Lower lobe of right lung (tissue), 2 donors: Measurements from ENCODE around the gene NETO1. TPM values are rescaled to one million over a fixed set of nuclear protein-coding genes. Genes with fewer than 3 reads are reported as not detected.

Experiments used
- ATAC-seq, 2 donors: fragments of 200-7000 bp; cut with Tn5 transposase; one replicate each; pipeline ENCODE4 v1.9.1; 2020 to 2022; ENCODE audit warnings: mild to moderate bottlenecking in 2 of 2, moderate library complexity in 2 of 2
- DNase-seq: peaks from one replicate; pipeline ENCODE4 v3.0.0-alpha.2; 2020
- H3K27ac ChIP-seq: fragments of 200-600 bp; one replicate; pipeline ENCODE4 v1.8.0; 2022
- H3K27me3 ChIP-seq: fragments of 200-600 bp; one replicate; pipeline ENCODE4 v1.8.0; 2022; ENCODE audit warnings: low read depth
- H3K36me3 ChIP-seq: fragments of 200-600 bp; one replicate; pipeline ENCODE4 v1.8.0; 2022; ENCODE audit warnings: mild to moderate bottlenecking
- H3K4me1 ChIP-seq: fragments of 200-600 bp; one replicate; pipeline ENCODE4 v1.8.0; 2022
- H3K4me3 ChIP-seq: fragments of 200-600 bp; one replicate; pipeline ENCODE4 v1.8.0; 2022; ENCODE audit warnings: mild to moderate bottlenecking
- H3K9me3 ChIP-seq: fragments of 200-600 bp; one replicate; pipeline ENCODE4 v1.8.0; 2022
- intact Hi-C: fragments of 100-400 bp; cut with DNase I; formaldehyde crosslinking; loops from one replicate; pipeline ENCODE4 v1.11.0; 2022
- total RNA-seq: library from RNA; stranded (reverse); fragmentation: NEBNext Ultra II Directional; extraction: Animal tissue kit (Norgen Biotek cat#: 25700); gene quantifications from one replicate; pipeline ENCODE4 v1.2.1, GENCODE V29; 2021
- TF ChIP-seq, protein P1 (sequence below): fragments of 200-600 bp; IDR thresholded peaks from one replicate; pipeline ENCODE4 v1.8.0; 2022; ENCODE audit warnings: antibody characterized with exemption, mild to moderate bottlenecking
- donor health status: DM: no; HTN: yes; CAD: no; lungs with severe emphysema.

The NETO1 gene
- total RNA-seq, 1 donor from 2014 or later, result not detected

GRCh38 chr18:72869226-72870185 lies 1.7 kb upstream of the NETO1 start:
- Histone ChIP-seq H3K9me3 (no peaks in the 10 kb centered on the region), H3K27ac (no peak overlapping the region), H3K36me3 (no peaks in the 10 kb centered on the region), H3K4me1 (no peaks in the 10 kb centered on the region), H3K27me3 (peaks cover 42% of the 10 kb centered on the region), H3K4me3 (no peak overlapping the region)
- intact Hi-C loops, result no loop called here
- DNase-seq (no peak), ATAC-seq (no peak)
- TF ChIP-seq, protein P1, sequence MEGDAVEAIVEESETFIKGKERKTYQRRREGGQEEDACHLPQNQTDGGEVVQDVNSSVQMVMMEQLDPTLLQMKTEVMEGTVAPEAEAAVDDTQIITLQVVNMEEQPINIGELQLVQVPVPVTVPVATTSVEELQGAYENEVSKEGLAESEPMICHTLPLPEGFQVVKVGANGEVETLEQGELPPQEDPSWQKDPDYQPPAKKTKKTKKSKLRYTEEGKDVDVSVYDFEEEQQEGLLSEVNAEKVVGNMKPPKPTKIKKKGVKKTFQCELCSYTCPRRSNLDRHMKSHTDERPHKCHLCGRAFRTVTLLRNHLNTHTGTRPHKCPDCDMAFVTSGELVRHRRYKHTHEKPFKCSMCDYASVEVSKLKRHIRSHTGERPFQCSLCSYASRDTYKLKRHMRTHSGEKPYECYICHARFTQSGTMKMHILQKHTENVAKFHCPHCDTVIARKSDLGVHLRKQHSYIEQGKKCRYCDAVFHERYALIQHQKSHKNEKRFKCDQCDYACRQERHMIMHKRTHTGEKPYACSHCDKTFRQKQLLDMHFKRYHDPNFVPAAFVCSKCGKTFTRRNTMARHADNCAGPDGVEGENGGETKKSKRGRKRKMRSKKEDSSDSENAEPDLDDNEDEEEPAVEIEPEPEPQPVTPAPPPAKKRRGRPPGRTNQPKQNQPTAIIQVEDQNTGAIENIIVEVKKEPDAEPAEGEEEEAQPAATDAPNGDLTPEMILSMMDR, result no peak

DNA sequence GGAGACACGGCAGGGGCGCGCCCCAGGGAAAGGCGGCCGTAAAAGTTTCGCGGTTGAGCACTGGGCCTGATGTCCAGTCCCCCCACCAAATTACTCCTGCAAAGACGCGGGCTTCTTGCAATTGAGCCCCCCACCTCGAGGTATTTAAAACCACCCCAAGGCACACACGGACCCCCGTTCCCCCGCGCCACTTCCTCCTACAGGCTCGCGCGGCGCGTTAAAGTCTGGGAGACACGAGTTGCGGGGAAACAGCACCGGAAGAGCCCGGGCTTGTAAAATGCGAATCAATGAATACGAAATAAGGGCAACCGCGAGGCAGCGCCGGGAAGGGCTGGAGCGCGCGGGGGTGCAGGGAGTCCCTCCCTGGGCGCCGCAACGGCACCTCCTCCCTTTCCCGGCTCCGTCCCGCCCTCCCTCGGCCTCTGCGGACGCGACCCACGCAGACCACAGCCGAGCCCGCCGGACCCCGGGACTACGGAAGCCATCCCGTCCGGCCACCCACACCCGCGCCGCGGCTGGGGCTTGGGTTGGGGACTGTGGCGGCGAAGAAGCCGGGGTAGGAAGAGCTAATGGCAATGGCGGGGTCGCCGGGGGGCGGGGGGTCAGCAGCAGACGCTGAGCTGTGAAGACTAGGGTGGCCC lies 918 bp upstream of the NETO1 start:
- Histone ChIP-seq H3K36me3 (no peaks in the 10 kb centered on the region), H3K4me3 (peak overlapping the region; percentile 30), H3K4me1 (no peaks in the 10 kb centered on the region), H3K27me3 (peaks cover 47% of the 10 kb centered on the region), H3K27ac (no peak overlapping the region), H3K9me3 (no peaks in the 10 kb centered on the region)
- intact Hi-C loops, result no loop called here
- ATAC-seq, result no peak
- TF ChIP-seq, protein P1, result no peak
- no peak for DNase-seq

DNA sequence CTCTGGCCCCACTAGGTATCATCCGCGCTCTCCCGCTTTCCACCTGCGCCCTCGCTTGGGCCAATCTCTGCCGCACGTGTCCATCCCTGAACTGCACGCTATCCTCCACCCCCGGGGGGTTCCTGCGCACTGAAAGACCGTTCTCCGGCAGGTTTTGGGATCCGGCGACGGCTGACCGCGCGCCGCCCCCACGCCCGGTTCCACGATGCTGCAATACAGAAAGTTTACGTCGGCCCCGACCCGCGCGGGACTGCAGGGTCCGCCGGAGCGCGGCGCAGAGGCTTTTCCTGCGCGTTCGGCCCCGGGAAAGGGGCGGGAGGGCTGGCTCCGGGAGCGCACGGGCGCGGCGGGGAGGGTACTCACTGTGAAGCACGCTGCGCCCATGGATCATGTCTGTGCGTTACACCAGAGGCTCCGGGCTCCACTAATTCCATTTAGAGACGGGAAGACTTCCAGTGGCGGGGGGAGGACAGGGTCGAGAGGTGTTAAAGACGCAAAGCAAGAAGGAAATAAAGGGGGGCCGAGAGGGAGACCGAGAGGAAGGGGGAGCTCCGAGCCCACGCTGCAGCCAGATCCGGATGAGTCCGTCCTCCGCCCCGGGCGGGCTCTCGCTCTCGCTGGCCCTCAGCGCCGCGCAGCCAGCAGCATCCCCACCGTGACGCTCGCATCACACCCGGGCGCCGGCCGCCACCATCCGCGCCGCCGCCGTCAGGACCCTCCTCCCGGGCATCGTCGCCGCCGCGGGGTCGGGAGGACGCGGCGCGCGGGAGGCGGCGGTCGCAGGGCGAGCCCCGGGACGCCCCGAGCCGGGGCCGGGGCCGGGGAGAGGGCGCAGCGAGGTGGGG lies 664 bp downstream of the NETO1 start:
- Histone ChIP-seq H3K27ac (no peak overlapping the region), H3K4me3 (no peak overlapping the region), H3K9me3 (no peaks in the 10 kb centered on the region), H3K36me3 (no peaks in the 10 kb centered on the region), H3K27me3 (peaks cover 47% of the 10 kb centered on the region), H3K4me1 (no peaks in the 10 kb centered on the region)
- TF ChIP-seq, protein P1, result no peak
- intact Hi-C loops, result no loop called here
- DNase-seq (no peak), ATAC-seq (no peak)

DNA sequence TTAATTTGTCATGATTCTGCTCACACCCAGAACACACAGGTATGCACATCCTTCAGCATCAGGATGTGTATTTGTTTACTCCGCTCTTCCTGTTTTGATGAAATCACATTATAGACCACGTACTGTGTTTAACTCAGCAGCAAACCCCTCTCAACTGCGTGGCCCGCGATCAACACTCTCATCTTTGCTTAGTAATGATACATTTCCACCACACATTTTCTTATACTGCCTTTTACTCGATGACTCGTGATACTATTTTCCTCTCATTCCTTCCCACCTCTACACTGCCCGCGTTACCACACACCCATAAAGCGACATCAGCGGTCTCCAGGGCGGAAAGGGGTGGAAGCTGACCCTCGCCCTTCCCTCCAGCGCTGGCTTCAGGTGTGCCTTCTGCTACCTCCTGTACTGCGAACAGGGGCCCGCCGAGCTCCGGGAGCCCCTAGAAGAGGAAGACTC lies 1.3 kb downstream of the NETO1 start:
- Histone ChIP-seq H3K27me3 (peaks cover 47% of the 10 kb centered on the region), H3K36me3 (no peaks in the 10 kb centered on the region), H3K9me3 (no peaks in the 10 kb centered on the region), H3K4me1 (no peaks in the 10 kb centered on the region), H3K4me3 (no peak overlapping the region), H3K27ac (no peak overlapping the region)
- no peak for ATAC-seq
- intact Hi-C loops, result no loop called here
- no peak for DNase-seq
- TF ChIP-seq, protein P1, result no peak

DNA sequence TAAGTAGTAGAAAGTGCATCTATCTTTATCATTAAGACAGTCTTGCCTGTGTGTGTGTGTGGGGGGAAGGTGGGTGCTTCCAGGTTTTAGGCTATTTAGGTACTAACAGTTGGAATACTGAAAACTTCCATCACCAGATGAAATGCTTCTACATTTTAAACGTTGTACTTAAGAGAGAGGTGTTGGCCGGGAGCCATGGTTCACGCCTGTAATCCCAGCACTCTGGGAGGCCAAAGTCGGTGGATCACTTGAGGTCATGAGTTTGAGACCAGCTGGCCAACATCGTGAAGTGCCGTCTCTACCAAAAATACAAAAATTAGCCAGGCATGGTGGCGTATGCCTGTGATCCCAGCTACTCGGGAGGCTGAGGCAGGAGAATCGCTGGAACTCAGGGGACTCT lies 4.0 kb downstream of the NETO1 start:
- Histone ChIP-seq H3K9me3 (no peaks in the 10 kb centered on the region), H3K4me3 (no peak overlapping the region), H3K36me3 (no peaks in the 10 kb centered on the region), H3K4me1 (no peaks in the 10 kb centered on the region), H3K27ac (no peak overlapping the region), H3K27me3 (peaks cover 40% of the 10 kb centered on the region)
- DNase-seq, result no peak
- intact Hi-C loops, result no loop called here
- TF ChIP-seq, protein P1, result no peak
- ATAC-seq, result no peak
